HFF-Myc (cell line): ENCODE measurements around the gene NQO1.
A peak's percentile ranks its signal among the peaks of the same experiment; 100 is the strongest.

ENCODE experiments used
- DNase-seq: peaks from one replicate; pipeline ENCODE4 v3.0.0-alpha.2; 2011; ENCODE audit warnings: low read depth; ENCODE audit errors: extremely low read depth
- H3K4me3 ChIP-seq: replicated peaks from 2 replicates; pipeline ENCODE4 v1.5.1; 2011; ENCODE audit warnings: low read depth, mild to moderate bottlenecking, control low read depth, low read length
- CTCF ChIP-seq: IDR thresholded peaks from 2 replicates; pipeline ENCODE4 v1.5.1; 2012; ENCODE audit warnings: mild to moderate bottlenecking, low read depth, low read length, control low read depth; ENCODE audit errors: missing control alignments

Gene NQO1

DNA sequence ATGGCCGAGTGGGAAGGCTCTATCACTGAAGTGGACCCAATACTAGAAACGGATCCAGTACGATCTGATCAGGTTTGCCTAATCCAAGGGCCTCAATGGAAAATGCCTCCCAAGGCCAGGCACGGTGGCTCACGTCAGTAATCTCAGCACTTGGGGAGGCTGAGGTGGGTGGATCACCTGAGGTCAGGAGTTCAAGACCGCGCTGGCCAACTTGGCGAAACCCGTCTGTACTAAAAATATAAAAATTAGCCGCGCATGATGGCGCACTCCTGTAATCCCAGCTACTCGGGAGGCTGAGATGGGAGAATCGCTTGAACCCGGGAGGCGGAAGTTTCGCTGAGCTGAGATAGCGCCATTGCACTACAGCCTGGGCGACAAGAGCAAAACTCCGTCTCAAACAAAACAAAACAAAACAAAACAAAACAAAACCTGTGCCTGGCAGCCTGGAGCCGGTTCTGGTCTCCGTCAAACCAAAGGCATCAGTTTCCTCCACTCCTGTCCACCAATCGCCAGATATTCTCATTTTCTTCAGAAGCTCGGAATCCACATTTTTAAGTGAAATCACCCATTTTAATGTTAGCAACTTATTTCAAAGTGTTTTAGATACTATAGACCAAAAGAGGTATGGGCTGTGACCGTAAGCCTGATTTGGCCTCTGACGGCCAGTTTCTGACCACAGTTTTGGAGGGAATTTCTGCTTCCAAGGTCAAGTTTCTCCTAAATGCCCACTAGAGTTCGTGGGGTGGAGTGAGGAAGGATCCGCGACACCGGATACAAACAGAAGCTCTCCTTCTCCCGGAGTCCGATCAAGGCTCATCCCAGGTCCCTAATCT, 664 bp downstream of the NQO1 start:
- no peak for TF ChIP-seq CTCF
- peak overlapping the region; percentile 67 for H3K4me3 ChIP-seq
- DNase-seq: no peak

DNA sequence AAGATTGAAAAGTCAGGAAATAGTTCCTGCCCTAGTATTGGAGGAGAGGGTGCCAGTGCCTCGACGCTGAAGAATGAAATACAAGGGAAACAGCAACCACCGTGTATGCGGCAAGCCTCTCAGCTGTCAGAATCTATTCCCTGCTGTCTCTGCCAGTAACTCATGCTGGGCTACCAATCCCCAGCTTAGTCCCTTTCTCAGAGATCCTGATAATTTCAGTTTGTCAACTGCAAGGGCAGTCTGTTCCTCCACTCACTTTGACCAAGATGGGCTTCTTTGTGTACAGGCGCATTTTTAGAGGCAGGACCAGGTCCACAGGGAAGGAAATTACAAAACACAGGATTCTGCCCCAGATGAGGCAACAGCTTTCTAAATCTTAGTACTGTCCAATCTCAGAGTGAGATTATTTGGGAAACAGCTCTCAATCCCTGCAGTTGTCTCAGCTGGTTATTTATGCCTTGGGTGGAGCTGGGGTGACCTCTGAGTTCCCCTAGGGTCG, 1.3 kb downstream of the NQO1 start:
- no peak for DNase-seq
- no peak for TF ChIP-seq CTCF
- peak overlapping the region; percentile 67 for H3K4me3 ChIP-seq

DNA sequence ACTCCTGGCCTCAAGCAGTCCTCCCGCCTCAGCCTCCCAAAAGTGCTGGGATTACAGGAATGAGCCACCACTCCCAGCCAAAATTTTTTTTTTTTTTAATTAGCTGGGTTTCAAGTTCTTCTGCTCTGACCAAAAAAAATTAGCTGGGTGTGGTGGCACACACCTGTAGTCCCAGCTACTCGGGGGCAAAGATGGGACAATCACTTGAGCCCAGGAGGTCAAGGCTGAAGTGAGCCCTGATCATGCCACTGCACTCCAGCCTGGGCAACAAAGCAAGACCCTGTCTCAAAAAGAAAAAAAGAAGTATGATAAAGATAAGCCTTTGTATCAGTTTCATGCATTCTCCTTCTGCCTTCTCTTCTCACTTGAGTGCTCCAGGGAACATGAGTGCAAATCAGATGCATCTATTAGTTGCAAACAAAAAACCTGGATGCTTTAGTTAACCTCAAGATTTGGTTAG, 1.9 kb downstream of the NQO1 start:
- peak overlapping the region; percentile 67; the same call in 1 of the 2 replicates for H3K4me3 ChIP-seq
- DNase-seq: no peak
- TF ChIP-seq CTCF: no peak

DNA sequence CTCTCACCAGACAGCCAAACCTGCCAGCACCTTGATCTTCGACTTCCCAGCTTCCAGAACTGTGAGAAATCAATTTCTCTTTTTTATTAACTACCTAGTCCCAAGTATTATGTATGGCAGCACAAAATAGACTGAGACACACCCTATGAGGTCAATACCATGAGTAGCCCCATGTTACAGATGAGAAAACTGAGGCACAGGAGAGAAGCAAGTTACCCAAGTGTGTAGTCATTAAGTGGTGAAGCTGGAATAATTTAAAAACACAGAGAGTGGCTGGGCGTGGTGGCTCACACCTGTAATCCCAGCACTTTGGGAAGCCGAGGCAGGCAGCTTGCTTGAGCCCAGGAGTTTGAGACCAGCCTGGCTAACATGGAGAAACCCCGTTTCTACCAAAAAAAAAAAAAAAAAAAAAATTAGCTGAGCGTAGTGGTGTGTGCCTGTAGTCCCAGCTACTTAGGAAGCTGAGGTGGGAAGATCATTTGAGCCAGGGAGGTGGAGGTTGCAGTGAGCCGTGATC, 4.9 kb downstream of the NQO1 start:
- H3K4me3 ChIP-seq: no peak overlapping the region
- no peak for DNase-seq
- no peak for TF ChIP-seq CTCF

DNA sequence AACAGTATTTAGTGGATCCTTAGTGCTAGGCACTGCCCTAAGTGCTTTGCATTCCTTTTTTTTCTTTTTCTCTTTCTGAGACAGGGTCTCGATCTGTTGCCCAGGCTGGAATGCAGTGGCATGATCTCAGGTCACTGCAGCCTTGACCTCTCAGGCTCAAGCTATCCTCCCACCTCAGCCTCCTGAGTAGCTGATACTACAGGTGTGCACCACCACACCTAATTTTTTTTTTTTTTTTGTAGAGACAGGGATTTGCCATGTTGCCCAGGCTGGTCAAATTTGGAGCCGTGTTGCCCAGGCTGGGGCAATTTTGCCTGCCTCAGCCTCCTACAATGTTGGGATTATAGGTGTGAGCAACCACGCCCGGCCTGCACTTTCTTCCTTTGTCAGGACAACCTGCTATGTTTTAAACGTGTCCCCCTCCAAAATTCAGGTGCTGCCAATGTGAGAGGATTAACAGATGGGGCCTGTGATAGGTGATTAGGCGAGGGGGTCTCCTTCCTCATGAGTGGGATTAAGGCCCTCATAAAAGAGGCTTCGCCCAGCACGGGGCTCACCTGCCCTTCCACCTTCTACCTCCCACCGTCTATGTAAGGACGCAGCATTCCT, 5.4 kb downstream of the NQO1 start:
- no peak overlapping the region for H3K4me3 ChIP-seq
- DNase-seq: no peak
- TF ChIP-seq CTCF: no peak

GRCh38 chr16:69718111-69718764, 8.1 kb downstream of the NQO1 start:
- DNase-seq: no peak
- no peak overlapping the region for H3K4me3 ChIP-seq
- no peak for TF ChIP-seq CTCF
